ENCODE results near the gene WASHC2C.
"Not testable (repeated sequence)": the region's sequence is repeated elsewhere in the genome, so short reads cannot be mapped to it uniquely, and the experiment has no call there.

- TF ChIP-seq CTCF, POLR2A (IDR thresholded peaks at IDR 0.05): not testable (repeated sequence)
Observed at GRCh38 chr10:45814146-45814545, 87.1 kb downstream of the WASHC2C start.
